ENCODE results near the gene ARHGEF7. TPM values are rescaled to one million over a fixed set of nuclear protein-coding genes. Genes with fewer than 3 reads are reported as not detected.

The ARHGEF7 gene
- polyA plus RNA-seq, 2 donors = 13.5 to 16.0 TPM

- 91 to 93% methylated on average over 11 of the region's 11 CpGs for WGBS, 2 donors
- peaks cover 29 to 51% of the 10 kb centered on the region in 2 donors for H3K36me3 ChIP-seq (ENCODE audit: control insufficient read depth in 2 of 2, insufficient read depth in 2 of 2, low read length in 1 of 2)
Observed at GRCh38 chr13:111289251-111289650, 174.1 kb downstream of the ARHGEF7 start.

GRCh38 chr13:111291908-111292307 is 176.8 kb downstream of the ARHGEF7 start:
- Histone ChIP-seq H3K27me3 (ENCODE audit: control insufficient read depth in 1 of 2, insufficient read depth in 2 of 2, low read length in 2 of 2) (no peaks in the 10 kb centered on the region), H3K9me3 (ENCODE audit: control insufficient read depth in 2 of 2, insufficient read depth in 1 of 2, low read depth in 1 of 2, low read length in 1 of 2) (no peaks in the 10 kb centered on the region), H3K27ac (ENCODE audit: low read depth in 2 of 2, low read length in 1 of 2) (no peak overlapping the region), H3K36me3 (ENCODE audit: control insufficient read depth in 2 of 2, insufficient read depth in 2 of 2, low read length in 1 of 2) (peaks cover 24 to 33% of the 10 kb centered on the region in 2 donors), H3K4me1 (ENCODE audit: control insufficient read depth in 2 of 2, insufficient read depth in 2 of 2, low read length in 1 of 2) (peaks cover 0 to 2% of the 10 kb centered on the region in 2 donors), H3K4me3 (ENCODE audit: low read depth in 1 of 2, low read length in 2 of 2) (no peak overlapping the region)
- WGBS, 2 donors = 92 to 94% methylated on average over 14 of the region's 14 CpGs

More at GRCh38 chr13:111289251-111289650, 174.1 kb downstream of the ARHGEF7 start:
- Histone ChIP-seq H3K4me1 (ENCODE audit: control insufficient read depth in 2 of 2, insufficient read depth in 2 of 2, low read length in 1 of 2) (peaks cover 0 to 4% of the 10 kb centered on the region in 2 donors), H3K27me3 (ENCODE audit: control insufficient read depth in 1 of 2, insufficient read depth in 2 of 2, low read length in 2 of 2) (no peaks in the 10 kb centered on the region), H3K27ac (ENCODE audit: low read depth in 2 of 2, low read length in 1 of 2) (no peak overlapping the region), H3K9me3 (ENCODE audit: control insufficient read depth in 2 of 2, insufficient read depth in 1 of 2, low read depth in 1 of 2, low read length in 1 of 2) (no peaks in the 10 kb centered on the region), H3K4me3 (ENCODE audit: low read depth in 1 of 2, low read length in 2 of 2) (no peak overlapping the region)

GRCh38 chr13:111292710-111293485 is 177.8 kb downstream of the ARHGEF7 start:
- H3K4me1 ChIP-seq (ENCODE audit: control insufficient read depth in 2 of 2, insufficient read depth in 2 of 2, low read length in 1 of 2) = no peaks in the 10 kb centered on the region
- 93 to 94% methylated on average over 13 of the region's 13 CpGs for WGBS, 2 donors
- H3K27me3 ChIP-seq (ENCODE audit: control insufficient read depth in 1 of 2, insufficient read depth in 2 of 2, low read length in 2 of 2) = no peaks in the 10 kb centered on the region
- H3K9me3 ChIP-seq (ENCODE audit: control insufficient read depth in 2 of 2, insufficient read depth in 1 of 2, low read depth in 1 of 2, low read length in 1 of 2) = no peaks in the 10 kb centered on the region
- peaks cover 20 to 28% of the 10 kb centered on the region in 2 donors for H3K36me3 ChIP-seq (ENCODE audit: control insufficient read depth in 2 of 2, insufficient read depth in 2 of 2, low read length in 1 of 2)
- no peak overlapping the region for H3K27ac ChIP-seq (ENCODE audit: low read depth in 2 of 2, low read length in 1 of 2)
- H3K4me3 ChIP-seq (ENCODE audit: low read depth in 1 of 2, low read length in 2 of 2) = no peak overlapping the region

- peaks cover 19 to 21% of the 10 kb centered on the region in 2 donors for H3K36me3 ChIP-seq (ENCODE audit: control insufficient read depth in 2 of 2, insufficient read depth in 2 of 2, low read length in 1 of 2)
- H3K27me3 ChIP-seq (ENCODE audit: control insufficient read depth in 1 of 2, insufficient read depth in 2 of 2, low read length in 2 of 2) = no peaks in the 10 kb centered on the region
- 90 to 93% methylated on average over 9 of the region's 9 CpGs for WGBS, 2 donors
- no peaks in the 10 kb centered on the region for H3K9me3 ChIP-seq (ENCODE audit: control insufficient read depth in 2 of 2, insufficient read depth in 1 of 2, low read depth in 1 of 2, low read length in 1 of 2)
- H3K4me3 ChIP-seq (ENCODE audit: low read depth in 1 of 2, low read length in 2 of 2) = no peak overlapping the region
- no peak overlapping the region for H3K27ac ChIP-seq (ENCODE audit: low read depth in 2 of 2, low read length in 1 of 2)
- no peaks in the 10 kb centered on the region for H3K4me1 ChIP-seq (ENCODE audit: control insufficient read depth in 2 of 2, insufficient read depth in 2 of 2, low read length in 1 of 2)
Observed at GRCh38 chr13:111295886-111296285, 180.8 kb downstream of the ARHGEF7 start.

GRCh38 chr13:111296417-111296816 is 181.3 kb downstream of the ARHGEF7 start:
- H3K27me3 ChIP-seq (ENCODE audit: control insufficient read depth in 1 of 2, insufficient read depth in 2 of 2, low read length in 2 of 2) = no peaks in the 10 kb centered on the region
- WGBS, 2 donors = 72 to 79% methylated on average over 6 of the region's 6 CpGs
- no peaks in the 10 kb centered on the region for H3K4me1 ChIP-seq (ENCODE audit: control insufficient read depth in 2 of 2, insufficient read depth in 2 of 2, low read length in 1 of 2)
- peak overlapping the region in 1 of 2 donors; percentile 3 for H3K27ac ChIP-seq (ENCODE audit: low read depth in 2 of 2, low read length in 1 of 2)
- peaks cover 19 to 20% of the 10 kb centered on the region in 2 donors for H3K36me3 ChIP-seq (ENCODE audit: control insufficient read depth in 2 of 2, insufficient read depth in 2 of 2, low read length in 1 of 2)
- no peak overlapping the region for H3K4me3 ChIP-seq (ENCODE audit: low read depth in 1 of 2, low read length in 2 of 2)
- H3K9me3 ChIP-seq (ENCODE audit: control insufficient read depth in 2 of 2, insufficient read depth in 1 of 2, low read depth in 1 of 2, low read length in 1 of 2) = no peaks in the 10 kb centered on the region

GRCh38 chr13:111298214-111298975 is 183.3 kb downstream of the ARHGEF7 start:
- Histone ChIP-seq H3K36me3 (ENCODE audit: control insufficient read depth in 2 of 2, insufficient read depth in 2 of 2, low read length in 1 of 2) (peaks cover 15 to 22% of the 10 kb centered on the region in 2 donors), H3K27ac (ENCODE audit: low read depth in 2 of 2, low read length in 1 of 2) (no peak overlapping the region), H3K27me3 (ENCODE audit: control insufficient read depth in 1 of 2, insufficient read depth in 2 of 2, low read length in 2 of 2) (no peaks in the 10 kb centered on the region), H3K4me1 (ENCODE audit: control insufficient read depth in 2 of 2, insufficient read depth in 2 of 2, low read length in 1 of 2) (peaks cover 0 to 3% of the 10 kb centered on the region in 2 donors), H3K4me3 (ENCODE audit: low read depth in 1 of 2, low read length in 2 of 2) (no peak overlapping the region), H3K9me3 (ENCODE audit: control insufficient read depth in 2 of 2, insufficient read depth in 1 of 2, low read depth in 1 of 2, low read length in 1 of 2) (no peaks in the 10 kb centered on the region)
- whole genome bisulfite sequencing, 2 donors = 85 to 88% methylated on average over 13 of the region's 13 CpGs

- Histone ChIP-seq H3K27me3 (ENCODE audit: control insufficient read depth in 1 of 2, insufficient read depth in 2 of 2, low read length in 2 of 2) (no peaks in the 10 kb centered on the region), H3K27ac (ENCODE audit: low read depth in 2 of 2, low read length in 1 of 2) (no peak overlapping the region), H3K4me3 (ENCODE audit: low read depth in 1 of 2, low read length in 2 of 2) (no peak overlapping the region), H3K36me3 (ENCODE audit: control insufficient read depth in 2 of 2, insufficient read depth in 2 of 2, low read length in 1 of 2) (peaks cover 25 to 36% of the 10 kb centered on the region in 2 donors), H3K9me3 (ENCODE audit: control insufficient read depth in 2 of 2, insufficient read depth in 1 of 2, low read depth in 1 of 2, low read length in 1 of 2) (no peaks in the 10 kb centered on the region), H3K4me1 (ENCODE audit: control insufficient read depth in 2 of 2, insufficient read depth in 2 of 2, low read length in 1 of 2) (peaks cover 0 to 3% of the 10 kb centered on the region in 2 donors)
- 59 to 76% methylated on average over 22 of the region's 22 CpGs for WGBS, 2 donors
Observed at GRCh38 chr13:111302045-111302726, 187.1 kb downstream of the ARHGEF7 start.

- Histone ChIP-seq H3K27me3 (ENCODE audit: control insufficient read depth in 1 of 2, insufficient read depth in 2 of 2, low read length in 2 of 2) (no peaks in the 10 kb centered on the region), H3K27ac (ENCODE audit: low read depth in 2 of 2, low read length in 1 of 2) (no peak overlapping the region), H3K36me3 (ENCODE audit: control insufficient read depth in 2 of 2, insufficient read depth in 2 of 2, low read length in 1 of 2) (peaks cover 25 to 33% of the 10 kb centered on the region in 2 donors), H3K4me1 (ENCODE audit: control insufficient read depth in 2 of 2, insufficient read depth in 2 of 2, low read length in 1 of 2) (peaks cover 0 to 3% of the 10 kb centered on the region in 2 donors), H3K9me3 (ENCODE audit: control insufficient read depth in 2 of 2, insufficient read depth in 1 of 2, low read depth in 1 of 2, low read length in 1 of 2) (no peaks in the 10 kb centered on the region), H3K4me3 (ENCODE audit: low read depth in 1 of 2, low read length in 2 of 2) (no peak overlapping the region)
- WGBS, 2 donors = 96 to 98% methylated on average over 11 of the region's 11 CpGs
Observed at GRCh38 chr13:111303559-111303958, 188.4 kb downstream of the ARHGEF7 start.

- Histone ChIP-seq H3K4me1 (ENCODE audit: control insufficient read depth in 2 of 2, insufficient read depth in 2 of 2, low read length in 1 of 2) (peaks cover 0 to 3% of the 10 kb centered on the region in 2 donors), H3K27ac (ENCODE audit: low read depth in 2 of 2, low read length in 1 of 2) (no peak overlapping the region), H3K4me3 (ENCODE audit: low read depth in 1 of 2, low read length in 2 of 2) (no peak overlapping the region), H3K9me3 (ENCODE audit: control insufficient read depth in 2 of 2, insufficient read depth in 1 of 2, low read depth in 1 of 2, low read length in 1 of 2) (no peaks in the 10 kb centered on the region), H3K27me3 (ENCODE audit: control insufficient read depth in 1 of 2, insufficient read depth in 2 of 2, low read length in 2 of 2) (no peaks in the 10 kb centered on the region), H3K36me3 (ENCODE audit: control insufficient read depth in 2 of 2, insufficient read depth in 2 of 2, low read length in 1 of 2) (peaks cover 22 to 33% of the 10 kb centered on the region in 2 donors)
- 86% methylated on average over 15 of the region's 15 CpGs for WGBS, 2 donors
Observed at GRCh38 chr13:111304041-111304544, 189.0 kb downstream of the ARHGEF7 start.

Measured in esophagus (tissue), 2 donors.